A549 (cell line): Measurements from ENCODE around the gene C20orf173.

Experiments
- CEBPB ChIP-seq, 2 experiments: fragments of >200 bp in 1 of 2; sonication (Bioruptor Twin) in 1 of 2; formaldehyde crosslinking in 1 of 2; IDR thresholded peaks; 2 replicates each; pipeline ENCODE4 v1.6.1; 2012 to 2016
- CHD2 ChIP-seq: fragments of 150-350 bp; IDR thresholded peaks from 2 replicates; pipeline ENCODE4 v1.6.1; 2014; ENCODE audit warnings: low read length; ENCODE audit not compliant: partially characterized antibody
- CTCF ChIP-seq: fragments of >200 bp; sonication (Bioruptor Twin); formaldehyde crosslinking; IDR thresholded peaks from 3 replicates; pipeline ENCODE4 v1.5.1; 2016
- EHMT2 ChIP-seq: fragments of 200-600 bp; sonication (generic); IDR thresholded peaks from 2 replicates; pipeline ENCODE4 v1.6.1; 2016; ENCODE audit warnings: antibody characterized with exemption, low read depth, mild to moderate bottlenecking, moderate library complexity
- EP300 ChIP-seq, 2 experiments: fragments of >200 bp; sonication (Bioruptor Twin); formaldehyde crosslinking; IDR thresholded peaks; 2 replicates in 1 of 2; 3 replicates in 1 of 2; pipeline ENCODE4 v1.6.1; 2016 to 2017
- MYC ChIP-seq: IDR thresholded peaks from 2 replicates; pipeline ENCODE4 v1.6.1; 2012; ENCODE audit warnings: mild to moderate bottlenecking, inconsistent platforms, low read length, improper control_type of control experiment, borderline replicate concordance
- POLR2A ChIP-seq: IDR thresholded peaks from 2 replicates; pipeline ENCODE4 v1.6.1; 2012; ENCODE audit warnings: mild to moderate bottlenecking, low read length
- RAD21 ChIP-seq, 2 experiments: fragments of >200 bp in 1 of 2; sonication (Bioruptor Twin) in 1 of 2; formaldehyde crosslinking in 1 of 2; IDR thresholded peaks in 1 of 2; conservative IDR thresholded peaks in 1 of 2; 2 replicates in 1 of 2; 3 replicates in 1 of 2; pipeline ENCODE4 v1.6.1; 2012 to 2018; ENCODE audit warnings: inconsistent platforms in 1 of 2

DNA sequence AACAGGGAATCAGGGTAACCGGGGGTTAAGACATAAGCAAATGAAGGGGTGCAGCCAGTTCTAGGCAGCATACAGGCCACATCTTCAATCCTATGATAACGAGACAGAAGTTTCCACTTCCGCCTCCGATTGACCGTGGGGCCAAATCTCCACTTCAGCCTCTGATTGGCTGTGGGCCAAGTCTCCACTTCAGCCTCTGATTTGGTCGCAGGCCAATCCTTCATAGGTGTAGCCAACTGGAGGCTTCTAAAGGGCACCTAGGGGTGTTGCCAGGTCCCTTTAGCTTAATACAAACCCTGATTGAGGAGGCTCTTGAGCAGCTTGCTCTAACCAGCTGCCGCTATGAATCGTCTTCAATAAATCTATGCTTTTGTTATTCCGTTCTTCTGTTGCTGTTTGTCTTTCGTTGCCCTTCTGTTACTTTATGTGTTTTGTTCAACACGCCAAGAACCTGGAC, 10.3 kb upstream of the C20orf173 start:
- TF ChIP-seq MYC (no peak), EHMT2 (no peak), EP300 (IDR thresholded peaks at IDR 0.05) (no peak), POLR2A (no peak), CEBPB (IDR thresholded peaks at IDR 0.05) (no peak), CHD2 (no peak), RAD21 (conservative IDR thresholded peaks at IDR 0.05 in 1 of 2, IDR thresholded peaks at IDR 0.05 in 1 of 2) (no peak), CTCF (no peak)
